ENCODE measurements around the gene DCTN5. TPM values are rescaled to one million over a fixed set of nuclear protein-coding genes. Genes with fewer than 3 reads are reported as not detected.
A peak's percentile ranks its signal among the peaks of the same experiment; 100 is the strongest.
"Not testable (repeated sequence)": the region's sequence is repeated elsewhere in the genome, so short reads cannot be mapped to it uniquely, and the experiment has no call there.

Gene DCTN5
- 10 to 100 TPM in 11 of 12 donors, not detected in 1; 30.1 to 58.0 (median 45.5) TPM for polyA plus RNA-seq (ENCODE audit: insufficient read length in 12 of 12)
- long read RNA-seq, donor 1, full-length matches to known transcripts, result 54 of 54 reads
- long read RNA-seq, donor 1, partial matches to known transcripts, result 0 of 54 reads
- long read RNA-seq, donor 1, other reads (novel, unspliced or antisense), result 0 of 54 reads
- long read RNA-seq, donor 2, full-length matches to known transcripts, result 33 of 33 reads
- long read RNA-seq, donor 2, partial matches to known transcripts, result 0 of 33 reads
- long read RNA-seq, donor 2, other reads (novel, unspliced or antisense), result 0 of 33 reads
- long read RNA-seq, donor 3, full-length matches to known transcripts, result 24 of 24 reads
- long read RNA-seq, donor 3, partial matches to known transcripts, result 0 of 24 reads
- long read RNA-seq, donor 3, other reads (novel, unspliced or antisense), result 0 of 24 reads
- long read RNA-seq, donor 4, full-length matches to known transcripts, result 15 of 15 reads
- long read RNA-seq, donor 4, partial matches to known transcripts, result 0 of 15 reads
- long read RNA-seq, donor 4, other reads (novel, unspliced or antisense), result 0 of 15 reads
- long read RNA-seq, donor 5, full-length matches to known transcripts, result 55 of 55 reads
- long read RNA-seq, donor 5, partial matches to known transcripts, result 0 of 55 reads
- long read RNA-seq, donor 5, other reads (novel, unspliced or antisense), result 0 of 55 reads
- long read RNA-seq, donor 6, full-length matches to known transcripts, result 23 of 30 reads
- long read RNA-seq, donor 6, partial matches to known transcripts, result 7 of 30 reads
- long read RNA-seq, donor 6, other reads (novel, unspliced or antisense), result 0 of 30 reads
- long read RNA-seq, donor 7, full-length matches to known transcripts, result 24 of 24 reads
- long read RNA-seq, donor 7, partial matches to known transcripts, result 0 of 24 reads
- long read RNA-seq, donor 7, other reads (novel, unspliced or antisense), result 0 of 24 reads
- long read RNA-seq, donor 8, full-length matches to known transcripts, result 60 of 60 reads
- long read RNA-seq, donor 8, partial matches to known transcripts, result 0 of 60 reads
- long read RNA-seq, donor 8, other reads (novel, unspliced or antisense), result 0 of 60 reads
- long read RNA-seq, donor 9, full-length matches to known transcripts, result 18 of 18 reads
- long read RNA-seq, donor 9, partial matches to known transcripts, result 0 of 18 reads
- long read RNA-seq, donor 9, other reads (novel, unspliced or antisense), result 0 of 18 reads
- long read RNA-seq, donor 10, full-length matches to known transcripts, result 43 of 43 reads
- long read RNA-seq, donor 10, partial matches to known transcripts, result 0 of 43 reads
- long read RNA-seq, donor 10, other reads (novel, unspliced or antisense), result 0 of 43 reads
- long read RNA-seq, donor 11, full-length matches to known transcripts, result 48 of 48 reads
- long read RNA-seq, donor 11, partial matches to known transcripts, result 0 of 48 reads
- long read RNA-seq, donor 11, other reads (novel, unspliced or antisense), result 0 of 48 reads

DNA sequence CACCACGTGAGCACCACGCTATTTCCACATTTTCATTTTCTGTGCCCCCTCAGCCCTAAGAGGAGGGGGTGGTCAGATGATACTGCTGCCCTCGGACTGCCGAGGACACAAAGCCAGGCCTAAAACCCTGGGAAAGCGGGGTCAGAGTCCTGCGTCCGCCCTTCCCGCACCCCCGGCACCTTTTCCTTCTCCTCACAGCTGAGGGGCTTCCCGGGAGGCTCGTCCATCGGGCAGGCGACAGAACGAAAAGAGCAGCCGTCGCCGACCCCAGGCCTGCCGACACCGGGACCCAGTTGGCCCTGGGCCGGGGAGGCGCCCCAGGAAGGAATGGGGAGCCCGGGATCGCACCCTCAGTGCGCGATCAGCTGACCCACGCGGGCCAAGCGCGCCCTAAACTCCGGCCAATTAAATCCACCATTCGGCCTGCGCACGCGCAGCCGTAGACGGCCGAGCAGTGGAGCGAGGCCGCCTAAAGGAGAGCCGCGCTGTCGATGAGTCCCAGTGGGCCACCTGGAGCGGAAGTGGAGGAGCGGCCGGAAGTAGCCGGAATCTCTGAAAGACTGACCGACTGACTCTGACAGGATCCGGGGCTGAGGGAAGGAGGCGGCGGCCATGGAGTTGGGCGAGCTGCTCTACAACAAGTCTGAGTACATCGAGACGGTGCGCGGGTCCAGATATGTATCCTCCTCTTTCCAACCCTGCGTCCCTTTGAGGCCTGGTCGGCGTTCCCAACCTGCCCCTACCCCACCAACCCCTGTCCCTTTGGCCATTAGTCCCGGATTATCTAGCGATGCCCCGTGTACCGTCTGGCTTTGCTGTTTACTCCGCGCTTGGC, at the start of gene DCTN5, which contains the start of gene PALB2:
TSS of gene DCTN5 (plus strand) at position 536 of the 835 bp plus-strand sequence. CDS start at position 613, 77 bp downstream.
TSS of gene PALB2 (minus strand) at position 380 of the 835 bp plus-strand sequence. CDS start at position 227, 153 bp downstream.
- peak; percentile 96 for DNase-seq

DNA sequence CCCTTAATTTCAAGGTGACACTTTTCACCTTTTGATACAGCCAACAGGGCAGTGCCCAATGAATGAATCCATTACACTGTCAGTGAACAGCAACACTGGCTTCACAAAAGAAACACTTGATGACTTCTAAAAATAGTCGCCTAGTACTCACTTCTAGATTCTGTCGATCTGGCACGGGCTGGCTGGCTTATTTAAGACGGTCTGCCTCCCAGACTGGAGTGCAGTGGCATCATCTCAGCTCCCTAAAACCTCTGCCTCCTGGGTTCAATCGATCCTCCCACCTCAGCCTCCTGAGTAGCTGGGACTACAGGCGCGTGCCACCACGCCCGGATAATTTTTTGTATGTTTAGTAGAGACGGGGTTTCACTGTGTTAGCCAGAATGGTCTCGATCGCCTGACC, 47.1 kb upstream of the DCTN5 start:
- DNase-seq, result no peak

DNA sequence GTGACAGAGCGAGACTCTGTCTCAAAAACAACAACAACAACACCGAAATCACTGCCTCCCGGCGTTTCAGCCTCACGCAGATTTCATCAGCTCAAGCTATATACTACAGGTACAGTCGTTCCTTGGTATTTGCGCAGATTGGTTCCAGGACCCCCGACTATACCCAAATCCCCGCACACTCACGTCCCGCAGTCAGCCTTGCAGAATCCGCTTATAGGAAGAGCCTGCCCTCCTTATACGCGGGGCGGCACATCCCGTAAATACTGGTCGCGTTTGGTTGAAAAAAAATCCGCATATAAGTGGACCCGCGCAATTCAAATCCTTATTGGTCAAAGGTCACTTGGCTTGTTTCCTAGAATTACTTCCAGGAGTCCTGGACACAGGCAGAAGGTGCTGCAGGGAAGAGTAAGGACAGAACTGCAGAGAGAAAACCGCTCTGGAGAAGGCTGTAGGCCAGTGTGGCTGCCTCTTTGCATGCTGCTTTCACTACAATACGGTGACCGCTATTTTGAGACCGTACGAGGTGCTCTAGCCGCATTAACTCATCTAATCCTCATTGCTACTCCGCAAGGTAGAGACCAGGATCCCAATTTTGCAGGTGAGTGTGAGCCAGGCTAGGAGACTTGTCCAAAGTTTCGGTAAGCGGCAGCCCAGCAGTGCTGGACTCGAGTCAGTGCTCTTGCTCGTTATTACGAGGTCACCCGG, 45.9 kb upstream of the DCTN5 start:
- no peak for DNase-seq

DNA sequence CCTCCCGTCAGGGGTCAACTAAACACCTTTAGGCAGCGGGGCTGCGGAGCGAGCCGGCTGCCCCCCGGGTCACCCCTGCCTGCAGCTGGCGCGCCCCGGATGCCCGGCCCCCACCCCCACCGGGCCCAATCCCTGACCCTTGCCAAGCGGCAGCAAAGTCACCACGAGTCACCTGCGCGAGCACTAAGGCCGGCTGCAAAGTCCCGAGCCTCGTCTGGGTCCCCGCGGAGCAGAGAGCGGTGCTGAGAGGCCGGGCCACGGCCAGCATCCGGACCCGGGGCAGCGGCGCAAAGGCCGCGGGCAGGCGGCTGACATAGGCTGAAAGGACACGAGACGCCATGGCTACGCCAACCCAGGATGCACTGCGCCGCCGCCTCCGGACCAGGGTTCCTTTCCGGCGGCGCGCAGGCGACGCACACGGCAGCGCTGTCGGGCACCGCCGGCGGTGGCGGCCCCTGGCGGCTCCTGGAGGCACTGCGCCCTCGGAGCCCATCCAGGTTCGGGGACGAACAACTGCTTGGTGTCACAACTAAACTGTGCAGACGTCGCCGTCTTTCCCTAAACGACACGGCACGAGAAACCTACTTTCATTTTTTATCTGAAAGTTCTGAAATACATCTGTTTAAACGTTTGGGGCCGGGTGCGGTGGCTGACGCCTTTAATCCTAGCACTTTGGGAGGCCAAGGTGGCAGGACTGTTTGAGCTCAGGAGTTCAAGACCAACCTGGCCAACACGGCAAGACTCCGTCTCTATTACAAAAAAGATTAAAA, 45.1 kb upstream of the DCTN5 start, which contains the start of gene NDUFAB1:
TSS of gene NDUFAB1 (minus strand) at position 366 of the 770 bp plus-strand sequence. CDS start at position 340, 26 bp downstream.
- DNase-seq, result peak; percentile 87

DNA sequence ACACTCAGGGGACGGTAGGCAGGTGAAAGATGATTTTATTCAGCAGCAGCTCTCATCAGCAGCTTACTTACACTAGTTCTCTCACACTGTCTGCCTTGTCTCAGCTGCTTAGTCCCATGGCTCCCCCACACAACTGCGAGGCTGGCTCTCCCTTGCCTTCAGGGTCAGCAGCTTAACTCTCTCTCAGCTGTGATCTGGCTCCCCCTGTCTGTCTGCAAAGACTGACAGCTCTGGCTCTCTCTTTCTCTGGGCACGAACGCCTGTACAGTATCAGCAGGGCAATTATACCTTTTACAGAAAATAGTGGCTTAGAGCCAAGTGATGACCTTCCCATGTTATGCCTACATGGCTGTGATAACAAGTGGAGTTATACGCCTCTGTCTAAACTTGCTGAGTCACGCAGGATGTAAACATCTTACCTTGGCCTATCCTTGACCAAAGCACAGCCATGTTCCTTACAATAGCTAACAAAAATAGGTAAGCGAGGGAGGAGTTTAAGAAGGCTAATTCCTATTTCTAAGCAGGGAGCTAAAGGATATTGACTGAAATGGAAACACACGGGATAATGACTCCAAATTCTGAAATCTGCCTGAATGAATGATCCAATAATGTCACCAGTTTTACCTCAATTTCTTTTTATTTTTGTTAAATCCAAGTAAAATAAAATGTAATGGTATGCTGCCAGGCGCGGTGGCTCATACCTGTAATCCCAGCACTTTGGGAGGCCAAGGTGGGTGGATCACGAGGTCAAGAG, 44.1 kb upstream of the DCTN5 start:
- DNase-seq, result peak; percentile 2

DNA sequence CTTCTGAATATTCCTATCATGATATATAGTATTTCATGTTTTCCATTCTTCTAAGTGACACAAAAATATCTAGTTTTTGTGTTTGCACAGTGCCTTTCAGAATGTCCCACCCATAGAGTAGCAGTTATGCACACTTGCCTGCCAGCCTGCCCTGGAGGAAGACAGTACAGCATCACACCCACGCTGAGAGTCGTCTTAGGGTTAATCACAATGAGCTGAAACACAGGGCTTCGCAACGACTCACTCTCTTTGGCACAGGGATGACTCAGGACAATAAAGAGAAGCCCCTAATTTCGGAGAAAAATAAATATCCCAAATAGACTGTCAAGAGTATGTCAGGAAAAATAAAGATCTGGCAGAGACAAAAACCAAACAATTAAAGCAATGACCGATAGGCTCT, 33.5 kb upstream of the DCTN5 start:
- DNase-seq, result no peak

DNA sequence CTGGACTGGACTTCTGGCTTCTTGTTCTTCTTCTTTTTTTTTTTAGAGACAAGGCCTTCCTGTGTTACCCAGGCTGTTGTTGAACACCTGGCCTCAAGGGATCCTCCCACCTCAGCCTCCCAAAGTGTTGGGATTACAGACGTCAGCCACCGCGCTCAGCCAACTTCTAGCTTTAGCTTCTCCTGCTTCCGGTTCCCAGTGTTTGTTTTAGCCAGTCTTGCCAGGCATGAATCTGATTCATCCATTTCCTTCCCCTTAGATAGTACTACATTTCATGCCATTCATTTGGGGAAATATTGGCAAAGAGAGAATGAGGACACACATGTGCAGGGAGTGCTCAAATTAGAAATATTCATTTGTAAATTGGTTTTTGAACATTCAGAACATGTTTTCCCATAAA, 33.1 kb upstream of the DCTN5 start:
- DNase-seq, result no peak

DNA sequence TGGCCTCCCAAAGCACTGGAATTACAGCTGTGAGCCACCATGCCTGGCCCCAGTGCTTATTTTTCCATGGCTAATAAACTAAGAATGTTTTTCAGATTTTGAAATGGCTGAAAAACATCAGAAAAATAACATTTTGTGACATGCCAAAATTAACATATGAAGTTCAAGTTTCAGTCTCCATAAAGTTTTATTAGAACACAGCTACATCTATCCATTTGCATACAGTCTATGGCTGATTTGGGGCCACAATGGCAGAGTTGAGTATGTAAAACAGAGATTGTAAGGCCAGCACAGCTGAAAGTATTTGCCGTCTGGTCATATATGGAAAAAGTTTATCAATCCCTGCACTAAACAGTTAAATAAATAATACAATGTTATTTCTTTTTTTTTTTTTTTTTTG, 31.3 kb upstream of the DCTN5 start:
- DNase-seq, result no peak

DNA sequence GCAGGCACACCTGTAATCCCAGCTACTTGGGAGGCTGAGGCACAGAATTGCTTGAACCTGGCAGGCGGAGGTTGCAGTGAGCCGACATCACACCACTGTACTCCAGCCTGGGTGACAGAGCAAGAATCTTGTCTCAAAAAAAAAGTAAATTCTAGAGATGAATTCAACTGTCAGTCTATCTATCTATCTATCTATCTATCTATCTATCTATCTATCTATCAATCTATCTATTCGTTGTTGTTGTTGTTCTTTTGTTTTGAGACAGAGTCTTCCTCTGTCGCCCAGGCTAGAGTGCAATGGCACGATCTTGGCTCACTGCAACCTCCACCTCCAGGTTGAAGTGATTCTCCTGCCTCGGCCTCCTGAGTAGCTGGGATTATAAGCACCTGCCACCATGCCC, 30.4 kb upstream of the DCTN5 start:
- DNase-seq, result not testable (repeated sequence)

DNA sequence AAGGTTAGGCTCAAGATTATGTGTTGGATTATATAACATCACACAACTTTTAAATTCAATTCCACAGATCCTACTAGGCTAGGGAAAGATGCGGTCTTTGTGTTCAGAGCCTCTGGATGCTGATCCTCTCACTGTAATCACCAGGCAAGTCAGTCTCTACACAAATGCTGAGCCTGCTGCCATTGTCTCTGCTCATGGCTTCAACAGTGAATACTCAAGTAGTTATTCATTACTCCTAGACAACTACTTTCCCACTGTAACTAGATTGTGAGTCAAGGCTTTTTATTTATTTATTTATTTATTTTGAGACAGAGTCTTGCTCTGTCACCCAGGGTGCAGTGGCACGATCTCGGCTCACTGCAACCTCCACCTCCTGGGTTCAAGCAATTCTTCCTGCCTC, 29.3 kb upstream of the DCTN5 start:
- DNase-seq, result no peak

DNA sequence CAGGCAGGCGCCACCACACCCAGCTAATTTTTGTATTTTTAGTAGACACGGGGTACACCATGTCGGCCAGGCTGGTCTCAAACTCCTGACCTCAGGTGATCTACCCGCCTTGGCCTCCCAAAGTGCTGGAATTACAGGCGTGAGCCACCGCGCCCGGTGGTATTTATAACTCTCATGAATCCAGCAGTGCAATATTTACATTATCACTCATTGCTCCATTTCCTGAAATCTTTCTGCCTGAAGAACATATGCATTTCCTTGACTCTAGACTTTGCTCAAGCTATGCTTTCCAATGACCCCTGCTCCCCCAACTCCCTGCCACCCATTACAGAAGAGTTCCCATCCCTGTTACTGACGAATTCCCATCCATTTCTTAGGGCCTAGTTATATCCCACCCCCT, 25.5 kb upstream of the DCTN5 start:
- DNase-seq, result no peak

DNA sequence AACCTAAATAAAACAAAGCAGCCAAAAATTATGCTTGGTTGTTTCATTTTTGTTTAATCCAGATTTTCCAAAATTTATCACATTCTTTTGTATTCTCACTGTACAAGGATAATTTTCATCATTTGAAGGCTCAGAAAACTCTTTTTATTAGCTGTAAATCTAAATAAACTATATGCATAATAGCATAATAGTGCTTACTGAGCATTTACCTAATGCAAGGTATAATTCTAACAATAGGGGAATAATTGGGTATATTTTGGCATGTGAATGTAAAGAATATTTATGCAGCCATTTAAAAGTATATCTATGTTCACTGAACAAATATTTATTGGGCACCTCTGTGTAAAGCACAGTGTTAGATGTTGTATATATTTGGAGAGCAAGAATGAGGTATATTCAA, 17.2 kb upstream of the DCTN5 start:
- no peak for DNase-seq

DNA sequence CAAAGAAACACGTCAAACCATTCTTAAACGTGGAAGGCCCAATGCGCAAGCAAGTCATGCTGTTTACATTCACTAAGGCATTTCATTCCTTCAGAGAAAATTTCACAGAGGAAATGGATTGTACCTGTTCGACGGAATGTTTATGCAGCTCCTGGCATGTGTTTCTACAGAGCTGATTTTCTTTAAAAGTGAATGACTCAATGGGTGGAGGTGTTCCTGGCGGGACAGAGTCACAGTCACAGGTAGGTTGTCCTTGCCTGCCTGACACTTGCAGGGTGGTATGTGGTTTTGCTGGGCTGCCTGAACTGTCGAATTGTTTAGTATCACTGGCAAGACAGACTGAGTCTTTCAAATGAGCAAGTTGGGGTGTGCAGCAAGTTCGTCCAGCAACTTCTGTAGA, 11.8 kb upstream of the DCTN5 start:
- DNase-seq, result no peak

DNA sequence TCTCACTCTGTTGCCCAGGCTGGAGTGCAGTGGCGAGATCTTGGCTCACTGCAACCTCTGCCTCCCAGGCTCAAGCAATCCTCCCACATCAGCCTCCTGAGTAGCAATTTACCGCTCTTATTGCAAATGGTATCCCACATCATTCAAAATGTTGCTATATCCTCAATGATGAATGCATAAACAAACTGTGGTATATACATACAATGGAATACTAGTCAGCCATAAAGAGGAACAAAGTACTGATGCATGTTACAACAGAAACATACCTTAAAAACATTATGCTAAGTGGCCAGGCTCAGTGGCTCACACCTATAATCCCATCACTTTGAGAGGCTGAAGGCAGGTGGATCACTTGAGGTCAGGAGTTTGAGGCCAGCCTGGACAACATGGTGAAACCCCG, 9.4 kb upstream of the DCTN5 start:
- not testable (repeated sequence) for DNase-seq

DNA sequence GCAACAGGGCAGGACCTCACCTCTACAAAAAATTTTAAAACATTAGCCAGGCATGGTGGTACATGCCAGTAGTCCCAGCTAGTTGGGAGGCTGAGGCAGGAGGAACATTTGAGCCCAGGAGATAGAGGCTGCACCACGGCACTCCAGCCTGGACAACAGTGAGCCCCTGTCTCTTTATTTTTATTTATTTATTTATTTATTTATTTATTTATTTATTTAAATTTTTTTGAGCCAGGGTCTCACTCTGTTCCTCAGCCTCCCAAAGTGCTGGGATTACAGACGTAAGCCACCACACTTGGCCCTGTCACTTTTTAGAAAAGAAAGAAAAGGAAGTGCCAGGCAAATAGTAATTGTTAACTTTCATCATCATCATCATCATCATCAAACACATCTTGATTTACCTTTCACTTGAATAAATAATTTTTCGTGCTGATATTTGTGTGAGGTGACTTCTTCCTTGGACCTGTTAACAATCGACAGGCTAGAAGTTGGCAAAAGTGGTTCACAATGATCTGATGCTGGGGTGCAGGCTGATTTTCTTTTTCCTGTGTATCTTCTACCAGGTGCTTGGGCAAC, 6.7 kb upstream of the DCTN5 start:
- no peak for DNase-seq

DNA sequence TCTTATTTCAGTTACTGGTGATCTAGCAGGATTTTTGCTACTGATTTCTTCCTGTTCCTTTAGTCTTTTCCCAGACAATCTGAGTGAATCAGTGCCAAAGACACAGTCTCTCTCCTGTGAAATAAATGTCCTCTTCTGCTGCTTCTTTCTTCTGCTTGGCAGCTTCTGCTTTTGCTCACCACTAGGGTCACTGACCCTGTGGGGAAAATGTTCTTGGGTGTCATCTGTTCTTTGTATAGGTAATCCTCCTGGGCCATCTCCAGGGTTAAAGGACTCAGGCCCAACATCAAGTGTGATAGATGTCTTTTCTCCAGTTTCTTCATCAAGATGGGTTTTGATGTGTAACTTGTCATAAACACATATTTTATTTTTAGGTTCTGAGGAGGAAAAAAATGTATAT, 5.3 kb upstream of the DCTN5 start:
- no peak for DNase-seq

DNA sequence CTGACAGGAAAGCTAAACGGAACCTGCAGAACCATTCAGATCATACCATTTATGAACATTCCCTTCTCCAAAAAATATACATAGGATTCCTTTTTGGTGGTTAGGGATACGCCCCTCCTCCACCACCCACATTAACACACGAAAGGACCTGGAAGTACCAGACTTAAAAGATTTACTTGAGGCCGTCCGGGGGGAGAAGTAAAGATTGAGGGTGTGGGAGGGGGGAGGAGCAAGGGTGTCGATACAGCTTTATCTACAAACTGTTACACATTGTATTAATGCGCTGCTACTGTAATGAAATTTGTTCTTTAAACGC, 693 bp upstream of the DCTN5 start:
- no peak for DNase-seq

DNA sequence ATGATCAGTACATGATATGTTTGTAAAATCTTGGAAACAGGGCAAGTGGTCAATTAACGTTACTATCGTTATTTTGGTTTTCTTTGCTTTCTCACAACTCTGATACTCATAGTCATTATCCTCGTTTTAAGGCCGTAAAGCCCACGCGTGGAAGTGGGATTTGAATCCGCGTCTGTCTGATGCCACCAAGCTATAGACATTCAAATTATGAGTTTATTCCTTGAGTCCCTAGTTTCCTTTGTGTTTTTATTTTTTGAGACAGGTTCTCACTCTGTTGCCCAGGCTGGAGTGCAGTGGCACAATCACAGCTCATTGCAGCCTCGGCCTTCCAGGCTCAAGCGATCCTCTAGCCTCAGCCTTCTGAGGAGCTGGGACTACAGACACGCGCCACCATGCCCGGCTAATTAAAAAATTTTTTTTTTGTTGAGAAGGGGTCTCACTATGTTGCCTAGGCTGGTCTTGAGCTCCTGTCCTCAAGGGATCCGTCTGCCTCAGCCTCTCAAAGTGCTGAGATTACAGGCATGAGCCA, 1.0 kb downstream of the DCTN5 start:
- DNase-seq, result no peak

Measured in muscle of arm (tissue), 14 donors.